Measurements from ENCODE around the gene NPAS3.

Gene NPAS3

DNA sequence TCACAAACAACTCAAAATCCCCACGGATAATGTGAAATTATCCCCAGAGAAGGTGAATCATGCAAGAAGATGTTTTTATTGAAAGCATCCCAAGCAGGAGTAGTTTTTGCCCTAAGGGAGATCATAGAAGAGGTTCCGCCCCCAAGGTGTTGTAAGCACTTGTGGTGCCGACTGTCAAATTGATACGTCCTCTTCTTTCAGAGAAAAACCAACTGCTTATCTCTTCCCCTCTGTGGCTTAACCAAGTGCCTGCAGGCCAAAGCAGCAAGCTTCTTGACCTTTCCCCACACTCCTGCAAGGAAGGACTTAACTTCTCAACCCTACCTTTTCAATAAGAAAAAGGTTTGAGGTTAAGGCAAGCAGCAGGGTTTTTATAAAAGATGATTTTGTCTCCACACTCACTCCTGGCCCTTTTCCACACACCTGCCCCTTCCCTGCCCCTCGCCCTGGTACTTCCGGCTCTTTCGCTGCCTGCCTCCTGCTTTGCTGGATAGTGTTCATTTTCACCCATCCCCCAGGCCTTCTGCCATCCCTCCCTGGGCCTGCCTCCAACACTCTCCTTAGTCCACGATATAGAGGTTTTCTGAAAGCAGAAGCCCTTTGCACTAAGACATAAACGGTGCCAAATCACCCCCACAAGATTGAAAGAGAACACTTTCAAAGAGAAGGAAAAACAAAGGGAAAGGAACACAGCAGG lies 897.7 kb downstream of the NPAS3 start:
- no peak for FAIRE-seq
- no peak for DNase-seq (ENCODE audit: insufficient read length, low spot score)

DNA sequence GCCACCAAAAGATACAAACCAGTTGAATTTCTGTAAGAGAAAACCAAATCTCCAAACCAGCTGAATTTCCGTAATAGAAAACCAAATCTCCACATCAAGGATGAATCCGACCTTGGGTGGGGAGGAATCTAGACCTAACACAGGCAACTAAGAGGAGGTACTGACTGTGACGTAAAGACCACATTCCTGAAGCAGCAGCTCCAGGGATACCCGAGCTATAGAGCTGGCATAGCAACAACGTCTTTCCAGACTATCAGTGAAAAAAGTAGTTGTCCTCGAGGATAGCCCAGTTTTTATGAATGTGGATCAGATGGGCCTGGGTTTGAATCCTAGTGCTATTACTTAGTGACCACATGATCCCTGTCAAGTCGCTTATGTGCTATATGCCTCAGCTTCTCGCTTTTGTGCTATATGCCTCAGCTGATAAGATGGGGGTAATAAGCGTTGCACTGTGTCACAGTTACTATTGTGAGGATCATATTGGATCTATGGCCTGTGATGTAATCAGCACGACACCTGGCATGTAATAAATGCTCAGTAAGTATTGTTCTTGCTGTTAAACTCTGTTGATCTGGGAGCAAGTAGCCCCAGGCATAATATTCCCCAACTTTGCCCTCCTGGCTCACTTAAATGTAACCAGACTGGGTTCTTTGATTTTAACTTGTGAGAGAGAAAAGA lies 898.4 kb downstream of the NPAS3 start:
- no peak for DNase-seq (ENCODE audit: insufficient read length, low spot score)
- FAIRE-seq: no peak

GRCh38 chr14:33837943-33838683 lies 899.4 kb downstream of the NPAS3 start:
- FAIRE-seq (no peak), DNase-seq (ENCODE audit: insufficient read length, low spot score) (no peak)

GRCh38 chr14:33839193-33840076 lies 900.8 kb downstream of the NPAS3 start:
- DNase-seq (ENCODE audit: insufficient read length, low spot score): peak; percentile 38
- peak; percentile 61 for FAIRE-seq

DNA sequence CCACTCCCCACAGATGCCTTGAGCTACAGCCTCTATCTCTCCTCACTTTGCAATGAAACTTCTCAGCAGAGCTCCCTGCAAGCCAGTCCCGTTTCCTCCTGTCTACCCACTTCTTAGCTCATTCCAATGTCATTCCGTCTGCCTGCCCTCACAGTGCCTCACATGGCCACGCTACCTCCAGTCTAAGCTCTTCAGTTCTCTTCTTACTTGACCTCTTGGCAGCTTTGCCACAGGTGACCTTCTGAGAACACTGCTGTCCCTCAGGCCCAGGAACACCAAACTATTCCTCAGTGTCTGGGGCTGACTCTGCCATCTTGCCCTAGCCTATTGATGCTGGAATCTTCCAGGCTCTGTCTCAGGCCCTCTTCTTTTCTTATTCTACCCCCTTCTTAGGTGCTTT lies 902.1 kb downstream of the NPAS3 start:
- DNase-seq (ENCODE audit: insufficient read length, low spot score) (no peak), FAIRE-seq (no peak)

GRCh38 chr14:33842299-33842698 lies 903.6 kb downstream of the NPAS3 start:
- DNase-seq (ENCODE audit: insufficient read length, low spot score): no peak
- no peak for FAIRE-seq

GRCh38 chr14:33844118-33844517 lies 905.4 kb downstream of the NPAS3 start:
- DNase-seq (ENCODE audit: insufficient read length, low spot score) (no peak), FAIRE-seq (no peak)

DNA sequence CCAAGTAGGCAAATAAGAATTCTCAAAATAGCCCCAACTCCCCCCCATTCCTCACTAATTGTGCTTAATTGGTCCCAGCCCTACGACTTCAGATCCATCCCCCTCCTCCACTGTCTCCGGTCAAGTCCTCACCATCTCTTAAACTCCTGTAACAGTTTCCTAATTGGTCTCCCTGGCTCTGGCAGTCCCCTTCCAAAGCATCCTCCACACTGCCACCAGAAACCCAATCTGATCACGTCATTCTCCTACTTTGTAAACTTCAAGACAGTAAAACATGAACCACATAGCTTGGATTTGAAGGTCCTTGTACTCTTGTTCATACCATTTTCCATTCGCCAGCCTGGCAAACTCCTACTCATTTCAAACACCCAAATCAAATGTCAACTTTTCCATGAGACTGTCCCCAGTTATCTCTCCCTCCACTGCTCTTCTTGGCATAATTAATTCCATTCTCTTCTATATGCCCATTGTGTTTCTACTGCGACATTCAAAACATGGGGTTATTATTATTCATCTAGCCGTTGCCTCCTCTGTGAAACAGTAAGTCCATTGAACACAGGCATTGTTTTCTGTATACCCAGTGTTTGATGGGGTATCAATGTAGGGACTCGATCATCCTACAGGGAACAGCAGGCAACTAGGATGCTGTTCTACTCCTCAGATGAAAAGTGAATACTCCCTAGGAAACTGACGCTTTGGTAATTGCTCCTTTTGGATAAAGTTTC lies 907.6 kb downstream of the NPAS3 start:
- DNase-seq (ENCODE audit: insufficient read length, low spot score) (no peak), FAIRE-seq (no peak)

GRCh38 chr14:33847066-33847465 lies 908.4 kb downstream of the NPAS3 start:
- FAIRE-seq (no peak), DNase-seq (ENCODE audit: insufficient read length, low spot score) (no peak)

DNA sequence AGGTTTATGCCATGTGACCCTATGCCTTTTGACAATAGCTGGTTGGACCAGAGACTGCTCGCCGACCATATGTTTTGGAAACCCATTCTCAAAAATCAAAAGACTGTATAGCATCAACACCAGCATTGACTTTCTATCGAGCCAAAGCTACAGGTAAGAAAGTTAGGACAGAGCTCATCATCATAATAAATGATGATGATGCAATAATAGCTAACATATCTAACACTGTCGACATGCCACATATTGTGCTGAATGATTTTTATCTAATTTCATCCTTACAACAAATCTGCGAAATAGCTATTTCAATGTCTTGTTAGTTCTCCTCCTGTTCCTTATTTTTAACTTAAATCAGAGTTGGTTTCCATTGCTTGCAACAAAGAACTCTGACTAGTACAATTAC lies 909.3 kb downstream of the NPAS3 start:
- no peak for FAIRE-seq
- DNase-seq (ENCODE audit: insufficient read length, low spot score): no peak

GRCh38 chr14:33848706-33849454 lies 910.2 kb downstream of the NPAS3 start:
- peak; percentile 27 for DNase-seq (ENCODE audit: insufficient read length, low spot score)
- no peak for FAIRE-seq

- no peak for DNase-seq (ENCODE audit: insufficient read length, low spot score)
- FAIRE-seq: no peak
Observed at GRCh38 chr14:33849455-33849801, 910.7 kb downstream of the NPAS3 start.

DNA sequence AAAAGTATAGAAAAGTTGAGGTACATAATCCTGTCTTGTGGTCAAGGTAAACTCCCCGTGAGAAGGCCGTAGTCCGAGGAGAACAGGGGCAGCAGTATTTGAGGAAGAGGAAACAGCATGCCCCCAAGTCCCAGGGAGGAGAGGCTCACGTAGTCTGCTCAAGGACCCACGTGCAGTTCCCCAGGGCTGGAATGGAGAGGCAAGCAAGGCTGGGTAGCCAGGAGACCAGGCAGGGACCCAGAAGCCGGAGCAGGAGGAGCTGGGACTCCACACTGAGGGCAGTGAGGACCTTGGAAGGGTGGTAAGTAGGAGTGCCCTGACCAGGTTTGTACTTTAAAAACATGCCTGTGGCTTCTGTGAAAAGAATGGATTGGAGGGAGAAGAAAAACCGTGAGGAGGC lies 912.1 kb downstream of the NPAS3 start:
- no peak for FAIRE-seq

DNA sequence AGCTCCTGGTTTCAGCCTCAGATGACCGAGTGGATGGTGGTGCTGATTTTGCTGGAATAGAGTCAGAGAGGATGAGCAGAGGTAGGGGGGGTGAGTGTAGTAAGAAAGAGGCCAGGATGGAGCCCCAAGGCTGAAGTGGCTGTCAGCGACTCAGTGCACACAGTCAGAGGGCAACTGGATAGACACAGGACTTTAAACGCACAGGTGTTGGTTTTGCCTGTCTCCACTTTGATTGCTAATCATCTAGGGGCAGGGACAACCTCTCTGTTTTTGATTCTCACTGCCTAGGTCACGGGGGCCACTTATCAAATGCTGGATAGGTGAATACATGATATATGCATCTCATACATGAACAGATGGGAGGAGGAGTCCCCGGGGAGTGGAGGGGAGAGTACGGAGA lies 912.7 kb downstream of the NPAS3 start:
- FAIRE-seq (no peak), DNase-seq (ENCODE audit: insufficient read length, low spot score) (no peak)

More for the DNA sequence above, 912.1 kb downstream of the NPAS3 start:
- DNase-seq (ENCODE audit: insufficient read length, low spot score): no peak

GRCh38 chr14:33851931-33852330 lies 913.3 kb downstream of the NPAS3 start:
- DNase-seq (ENCODE audit: insufficient read length, low spot score): no peak
- FAIRE-seq: no peak

Data from GM19239 (cell line).